Lower leg skin (tissue), 4 donors: ENCODE data around the gene MCFD2. TPM values are rescaled to one million over a fixed set of nuclear protein-coding genes. Genes with fewer than 3 reads are reported as not detected.
A peak's percentile ranks its signal among the peaks of the same experiment; 100 is the strongest.

Experiments
- DNase-seq, 2 donors: peaks; one replicate each; pipeline ENCODE4 v3.0.0-alpha.2; 2019; ENCODE audit warnings: low spot score in 2 of 2
- H3K4me3 ChIP-seq: fragments of 200-600 bp; sonication (generic); 2 replicates; pipeline ENCODE4 v1.5.1; 2017; ENCODE audit warnings: mild to moderate bottlenecking, low read depth; ENCODE audit not compliant: poor library complexity, severe bottlenecking
- POLR2A ChIP-seq, 2 donors: fragments of 450-650 bp; IDR thresholded peaks; one replicate each; pipeline ENCODE4 v1.6.1; 2016 to 2017; ENCODE audit warnings: antibody characterized with exemption in 2 of 2, mild to moderate bottlenecking in 1 of 2, moderate library complexity in 1 of 2
- WGBS, 2 donors: methylation state at CpG; one replicate each; pipeline ENCODE4 v1.1.5; 2018; 5-methylcytosine and 5-hydroxymethylcytosine counted together
- intact Hi-C: fragments of 100-400 bp; cut with DNase I; formaldehyde crosslinking; loops from one replicate; pipeline ENCODE4 v1.15.0; 2023; ENCODE audit warnings: low total_unique reads
- total RNA-seq, 4 donors: library from RNA; depleted of rRNA; stranded (reverse); fragments of >200 nt; gene quantifications; one replicate each; pipeline ENCODE4 v1.1.0, GENCODE V29; 2016
- TF ChIP-seq, protein P1 (sequence below), 3 donors: fragments of 450-650 bp; IDR thresholded peaks; one replicate each; pipeline ENCODE4 v1.5.1; 2016; ENCODE audit warnings: antibody characterized with exemption in 3 of 3, mild to moderate bottlenecking in 3 of 3, moderate library complexity in 2 of 3

Gene MCFD2
- total RNA-seq, 4 donors from 2014 or later: 32.4 to 43.3 (median 36.1) TPM

DNA sequence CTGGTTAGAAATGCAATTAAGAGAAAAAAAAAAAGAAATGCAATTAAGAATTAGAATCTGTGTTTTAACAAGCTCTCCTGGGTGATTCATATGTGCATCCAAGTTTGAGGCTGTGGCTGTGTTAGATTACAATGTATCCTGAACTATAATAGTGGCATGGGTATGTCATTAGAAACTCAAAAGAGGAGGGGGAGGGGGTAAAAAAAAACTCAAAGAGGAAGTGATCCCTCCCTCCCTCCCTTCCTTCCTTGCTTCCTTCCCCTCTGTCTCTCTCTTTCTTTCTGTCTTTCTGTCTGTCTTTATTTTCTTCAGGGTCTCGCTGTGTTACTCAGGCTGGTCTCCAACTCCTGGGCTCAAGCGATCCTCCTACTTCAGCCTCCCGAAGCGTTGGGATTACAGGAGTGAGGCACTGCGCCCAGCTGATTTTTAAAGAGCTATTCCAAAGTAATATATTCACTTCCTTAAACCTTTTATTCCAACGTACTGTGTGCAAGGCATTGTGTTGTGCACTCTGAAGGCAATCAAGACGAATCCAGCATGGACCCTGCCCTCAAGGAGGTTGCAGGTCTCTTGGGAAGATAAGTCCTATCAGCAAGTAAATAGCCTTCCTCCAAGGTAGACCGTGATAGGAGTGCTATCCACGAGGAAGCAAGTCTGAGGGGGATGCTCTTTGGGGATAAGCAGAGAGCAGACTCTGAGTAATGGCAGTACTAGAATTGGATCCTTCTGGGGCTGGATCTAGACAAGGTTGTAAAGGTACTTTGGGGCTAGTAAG is 35.9 kb upstream of the MCFD2 start:
- H3K4me3 ChIP-seq: no peak overlapping the region
- TF ChIP-seq POLR2A (IDR thresholded peaks at IDR 0.05): no peak
- TF ChIP-seq, protein P1, sequence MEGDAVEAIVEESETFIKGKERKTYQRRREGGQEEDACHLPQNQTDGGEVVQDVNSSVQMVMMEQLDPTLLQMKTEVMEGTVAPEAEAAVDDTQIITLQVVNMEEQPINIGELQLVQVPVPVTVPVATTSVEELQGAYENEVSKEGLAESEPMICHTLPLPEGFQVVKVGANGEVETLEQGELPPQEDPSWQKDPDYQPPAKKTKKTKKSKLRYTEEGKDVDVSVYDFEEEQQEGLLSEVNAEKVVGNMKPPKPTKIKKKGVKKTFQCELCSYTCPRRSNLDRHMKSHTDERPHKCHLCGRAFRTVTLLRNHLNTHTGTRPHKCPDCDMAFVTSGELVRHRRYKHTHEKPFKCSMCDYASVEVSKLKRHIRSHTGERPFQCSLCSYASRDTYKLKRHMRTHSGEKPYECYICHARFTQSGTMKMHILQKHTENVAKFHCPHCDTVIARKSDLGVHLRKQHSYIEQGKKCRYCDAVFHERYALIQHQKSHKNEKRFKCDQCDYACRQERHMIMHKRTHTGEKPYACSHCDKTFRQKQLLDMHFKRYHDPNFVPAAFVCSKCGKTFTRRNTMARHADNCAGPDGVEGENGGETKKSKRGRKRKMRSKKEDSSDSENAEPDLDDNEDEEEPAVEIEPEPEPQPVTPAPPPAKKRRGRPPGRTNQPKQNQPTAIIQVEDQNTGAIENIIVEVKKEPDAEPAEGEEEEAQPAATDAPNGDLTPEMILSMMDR (IDR thresholded peaks at IDR 0.05): no peak
- DNase-seq: no peak
- 93 to 94% methylated on average over 9 of the region's 9 CpGs for WGBS, 2 donors
- intact Hi-C loops: no loop called here

DNA sequence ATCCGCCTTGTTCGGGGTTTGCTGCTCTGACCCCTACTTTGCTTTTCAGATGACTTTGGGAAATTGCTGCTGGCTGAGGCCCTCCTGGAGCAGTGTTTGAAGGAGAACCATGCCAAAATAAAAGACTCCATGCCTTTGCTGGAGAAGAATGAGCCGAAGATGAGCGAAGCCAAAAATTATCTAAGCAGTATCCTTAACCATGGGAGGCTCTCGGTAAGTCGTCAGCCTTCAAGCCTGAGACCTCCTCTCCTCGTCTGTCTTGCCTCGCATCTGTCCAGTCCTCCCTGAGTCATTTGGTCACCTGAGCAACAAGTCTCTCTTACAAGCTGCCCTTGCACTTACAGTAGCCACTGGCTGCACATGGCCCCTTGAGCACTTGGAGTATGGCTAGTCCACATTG is 34.7 kb upstream of the MCFD2 start:
- DNase-seq: no peak
- intact Hi-C loops: no loop called here
- no peak overlapping the region for H3K4me3 ChIP-seq
- no peak for TF ChIP-seq POLR2A (IDR thresholded peaks at IDR 0.05)
- TF ChIP-seq, protein P1 (IDR thresholded peaks at IDR 0.05): no peak
- 63 to 77% methylated on average over 8 of the region's 8 CpGs for WGBS, 2 donors

DNA sequence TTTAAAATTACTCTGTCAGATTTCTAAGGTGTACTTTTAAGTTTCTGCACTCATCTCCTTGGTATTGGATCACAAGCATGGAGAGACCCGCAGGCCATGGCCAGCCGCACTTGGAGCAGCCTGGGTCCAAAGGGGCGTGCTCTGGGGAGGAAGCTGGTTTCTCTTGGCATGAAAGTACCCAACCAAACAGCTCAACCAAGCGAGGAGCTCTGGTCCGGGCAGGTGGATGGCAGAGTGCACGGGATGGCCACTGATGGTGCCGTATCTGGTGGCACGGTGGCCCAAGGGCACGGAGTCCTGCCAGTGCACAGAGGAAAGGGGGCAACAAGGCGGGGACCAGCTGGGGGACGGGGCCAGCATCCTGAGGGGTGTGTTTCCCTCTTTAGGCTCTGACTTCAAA is 32.2 kb upstream of the MCFD2 start:
- no peak for DNase-seq
- WGBS, 2 donors: 84 to 85% methylated on average over 11 of the region's 11 CpGs

DNA sequence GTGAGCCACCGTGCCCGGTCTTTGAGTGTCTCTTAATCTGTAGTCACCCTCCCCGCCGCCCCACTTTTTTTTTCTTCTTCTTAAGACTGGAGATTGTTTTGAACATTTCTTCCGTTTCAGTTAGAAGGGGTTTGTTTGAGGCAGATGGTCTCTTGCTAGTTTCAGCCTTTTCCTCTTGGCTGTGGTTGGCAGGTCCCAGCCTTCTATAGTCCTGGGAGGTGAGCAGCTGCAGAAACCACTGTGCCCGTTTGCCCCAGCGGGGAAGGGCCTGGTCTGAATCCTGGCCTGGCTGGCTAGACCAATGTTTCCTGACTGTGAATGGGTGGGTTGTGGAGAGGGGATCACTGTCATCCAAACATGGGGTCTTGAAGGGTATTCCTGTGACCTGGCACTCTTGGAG is 30.1 kb upstream of the MCFD2 start:
- no peak for DNase-seq
- TF ChIP-seq, protein P1 (IDR thresholded peaks at IDR 0.05): no peak
- no peak for TF ChIP-seq POLR2A (IDR thresholded peaks at IDR 0.05)
- whole genome bisulfite sequencing, 2 donors: 84 to 92% methylated on average over 7 of the region's 7 CpGs
- no peak overlapping the region for H3K4me3 ChIP-seq
- intact Hi-C loops: no loop called here

More for the DNA sequence above, 32.2 kb upstream of the MCFD2 start:
- TF ChIP-seq, protein P1 (IDR thresholded peaks at IDR 0.05): no peak
- no peak for TF ChIP-seq POLR2A (IDR thresholded peaks at IDR 0.05)
- H3K4me3 ChIP-seq: no peak overlapping the region
- intact Hi-C loops: no loop called here

DNA sequence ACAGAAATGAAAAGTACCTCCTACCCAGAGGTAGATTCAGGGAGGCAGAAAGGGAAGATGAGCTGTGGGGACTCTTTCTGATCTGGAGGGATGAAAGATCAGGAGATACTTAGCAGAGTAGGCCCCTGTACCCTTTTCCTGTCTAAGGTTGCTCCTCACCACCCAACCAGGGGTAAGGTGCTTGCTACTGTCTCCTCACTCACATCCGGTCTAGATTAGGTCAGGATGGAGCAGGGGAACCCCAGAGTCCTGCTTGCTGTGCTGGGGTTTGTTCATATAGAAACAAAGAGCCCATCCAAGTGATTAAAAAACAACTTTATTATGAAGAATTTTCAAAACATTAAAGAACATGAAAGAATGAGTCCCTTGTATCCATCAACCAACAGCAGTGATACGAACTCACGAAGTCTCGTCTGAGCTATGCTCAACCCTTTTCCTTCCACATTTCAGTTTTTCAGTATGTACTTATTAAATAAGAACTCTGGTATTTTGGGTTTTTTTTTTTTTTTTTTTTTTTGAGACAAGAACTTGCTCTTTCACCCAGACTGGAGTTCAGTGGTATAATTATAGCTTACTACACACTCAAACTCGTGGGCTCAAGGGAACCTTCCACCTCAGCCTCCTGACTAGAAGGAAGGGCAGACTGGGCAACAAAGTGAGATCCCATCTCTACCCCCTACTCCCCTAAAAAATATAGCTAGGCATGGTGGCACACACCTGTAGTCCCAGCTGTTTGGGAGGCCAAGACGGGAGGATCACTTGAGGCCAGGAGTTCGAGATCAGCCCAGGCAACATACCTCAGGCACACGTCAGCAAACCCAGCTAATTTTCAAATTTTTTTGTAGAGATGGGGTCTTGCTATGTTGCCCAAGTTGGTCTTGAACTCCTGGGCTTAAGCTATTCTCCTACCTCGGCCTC is 28.5 kb upstream of the MCFD2 start:
- 82 to 87% methylated on average over 9 of the region's 9 CpGs for WGBS, 2 donors
- intact Hi-C loops: no loop called here
- DNase-seq: peak in 1 of 2 donors; percentile 17
- TF ChIP-seq, protein P1 (IDR thresholded peaks at IDR 0.05): no peak
- no peak for TF ChIP-seq POLR2A (IDR thresholded peaks at IDR 0.05)
- H3K4me3 ChIP-seq: no peak overlapping the region
